GM23338 (cell line): ENCODE data around the gene DNAJB8. TPM values are rescaled to one million over a fixed set of nuclear protein-coding genes. Genes with fewer than 3 reads are reported as not detected.

Experiments used
- ATAC-seq: fragments of 200-7000 bp; cut with Tn5 transposase; 3 replicates; pipeline ENCODE4 v1.9.1; 2020
- DNase-seq: peaks from one replicate; pipeline ENCODE4 v3.0.0-alpha.2; 2015; ENCODE audit warnings: low spot score
- H2AFZ ChIP-seq: fragments of 200-600 bp; sonication (generic); 2 replicates; pipeline ENCODE4 v1.8.0; 2016; ENCODE audit warnings: antibody characterized with exemption, mild to moderate bottlenecking, moderate library complexity
- H3F3A ChIP-seq: fragments of 200-600 bp; sonication (generic); replicated peaks from 2 replicates; pipeline ENCODE4 v1.8.0; 2017; ENCODE audit warnings: antibody characterized with exemption, mixed run types, low read depth
- H3K27ac ChIP-seq: fragments of 200-600 bp; sonication (generic); 2 replicates; pipeline ENCODE4 v1.6.1; 2016; ENCODE audit warnings: low read depth
- H3K27me3 ChIP-seq: fragments of 200-600 bp; sonication (generic); 2 replicates; pipeline ENCODE4 v1.8.0; 2016; ENCODE audit warnings: mild to moderate bottlenecking, mixed run types, moderate library complexity; ENCODE audit not compliant: insufficient read depth
- H3K36me3 ChIP-seq: fragments of 200-600 bp; sonication (generic); 2 replicates; pipeline ENCODE4 v1.8.0; 2016; ENCODE audit warnings: mild to moderate bottlenecking; ENCODE audit not compliant: insufficient read depth
- H3K4me1 ChIP-seq: fragments of 200-600 bp; sonication (generic); 2 replicates; pipeline ENCODE4 v1.8.0; 2016; ENCODE audit warnings: mild to moderate bottlenecking, moderate library complexity; ENCODE audit not compliant: insufficient read depth
- H3K4me2 ChIP-seq: fragments of 200-600 bp; sonication (generic); 2 replicates; pipeline ENCODE4 v1.7.1; 2017; ENCODE audit warnings: mixed run types
- H3K4me3 ChIP-seq: fragments of 200-600 bp; sonication (generic); 2 replicates; pipeline ENCODE4 v1.6.1; 2016; ENCODE audit warnings: mixed run types
- H3K79me2 ChIP-seq: fragments of 200-600 bp; sonication (generic); replicated peaks from 2 replicates; pipeline ENCODE4 v1.8.0; 2017; ENCODE audit warnings: mild to moderate bottlenecking; ENCODE audit not compliant: insufficient read depth
- H3K9me2 ChIP-seq: fragments of 200-600 bp; sonication (generic); 2 replicates; pipeline ENCODE4 v1.8.0; 2017; ENCODE audit not compliant: insufficient read depth
- H4K20me1 ChIP-seq: fragments of 200-600 bp; sonication (generic); replicated peaks from 2 replicates; pipeline ENCODE4 v1.8.0; 2017; ENCODE audit warnings: mild to moderate bottlenecking; ENCODE audit not compliant: insufficient read depth
- H3K27ac Mint-ChIP-seq: 2 replicates; pipeline ENCODE4 v1.8.0; 2020; ENCODE audit warnings: inconsistent platforms, mild to moderate bottlenecking, moderate library complexity, mixed read lengths
- H3K27me3 Mint-ChIP-seq: 3 replicates; pipeline ENCODE4 v1.8.0; 2022; ENCODE audit warnings: low read depth, mild to moderate bottlenecking, moderate library complexity, mixed read lengths, inconsistent platforms; ENCODE audit not compliant: insufficient read depth, poor library complexity
- H3K36me3 Mint-ChIP-seq: 3 replicates; pipeline ENCODE4 v1.8.0; 2021; ENCODE audit warnings: low read depth, mild to moderate bottlenecking, inconsistent platforms, moderate library complexity, mixed read lengths
- H3K4me1 Mint-ChIP-seq: 3 replicates; pipeline ENCODE4 v1.8.0; 2020; ENCODE audit warnings: mild to moderate bottlenecking, inconsistent platforms, mixed read lengths
- H3K4me3 Mint-ChIP-seq: 3 replicates; pipeline ENCODE4 v1.8.0; 2021; ENCODE audit warnings: moderate library complexity, mild to moderate bottlenecking, inconsistent platforms, mixed read lengths
- H3K9me3 Mint-ChIP-seq: 3 replicates; pipeline ENCODE4 v1.8.0; 2020; ENCODE audit warnings: moderate library complexity, mild to moderate bottlenecking, inconsistent platforms, mixed read lengths
- CREB1 ChIP-seq: fragments of 250-450 bp; sonication (Bioruptor Pico); IDR thresholded peaks from 2 replicates; pipeline ENCODE4 v1.5.0; 2020; ENCODE audit warnings: low read depth, mild to moderate bottlenecking, moderate library complexity
- CTCF ChIP-seq, 2 experiments: fragments of 200-600 bp in 1 of 2; sonication (generic) in 1 of 2; conservative IDR thresholded peaks; 2 replicates each; pipeline versions ENCODE4 v1.5.1 to v1.6.1; 2016 to 2017; ENCODE audit warnings: antibody characterized with exemption in 2 of 2, low read depth in 2 of 2, mild to moderate bottlenecking in 2 of 2, moderate library complexity in 1 of 2
- ETS1 ChIP-seq: IDR thresholded peaks from 2 replicates; pipeline ENCODE4 v1.6.1; 2016; ENCODE audit warnings: antibody characterized with exemption
- EZH2 ChIP-seq: fragments of 200-600 bp; sonication (generic); IDR thresholded peaks from one replicate; pipeline ENCODE4 v1.8.0; 2017; ENCODE audit warnings: antibody characterized with exemption, mild to moderate bottlenecking, low read depth; ENCODE audit not compliant: unreplicated experiment
- EZH2phosphoT487 ChIP-seq: fragments of 200-600 bp; sonication (generic); IDR thresholded peaks from one replicate; pipeline ENCODE4 v1.8.1; 2018; ENCODE audit warnings: antibody characterized with exemption; ENCODE audit not compliant: unreplicated experiment
- JUNB ChIP-seq: IDR thresholded peaks from one replicate; pipeline ENCODE4 v1.6.1; 2016; ENCODE audit warnings: antibody characterized with exemption; ENCODE audit not compliant: unreplicated experiment
- NANOG ChIP-seq: IDR thresholded peaks from 2 replicates; pipeline ENCODE4 v1.6.1; 2016; ENCODE audit warnings: antibody characterized with exemption, borderline replicate concordance
- POLR2AphosphoS5 ChIP-seq: IDR thresholded peaks from 2 replicates; pipeline ENCODE4 v1.6.1; 2016; ENCODE audit warnings: antibody characterized with exemption, low read depth
- REST ChIP-seq: IDR thresholded peaks from one replicate; pipeline ENCODE4 v1.6.1; 2018; ENCODE audit warnings: antibody characterized with exemption; ENCODE audit not compliant: unreplicated experiment
- STAT1 ChIP-seq: IDR thresholded peaks from one replicate; pipeline ENCODE4 v1.6.1; 2016; ENCODE audit warnings: antibody characterized with exemption; ENCODE audit not compliant: unreplicated experiment
- ZNF114 ChIP-seq: fragments of 250-450 bp; sonication (Bioruptor Pico); IDR thresholded peaks from 2 replicates; pipeline ENCODE4 v1.5.0; 2020; ENCODE audit warnings: mild to moderate bottlenecking, moderate library complexity
- ZNF331 ChIP-seq: fragments of 250-450 bp; sonication (Bioruptor Pico); IDR thresholded peaks from 2 replicates; pipeline ENCODE4 v1.5.0; 2020; ENCODE audit warnings: low read depth, mild to moderate bottlenecking, moderate library complexity
- polyA plus RNA-seq: library from polyadenylated mRNA; unstranded; fragments of >200 nt; fragmentation: Nextera tagmentation; extraction: Ambion mirVana; gene quantifications from 2 replicates; pipeline ENCODE4 v1.2.1, GENCODE V29; 2016
- total RNA-seq: library from RNA; depleted of rRNA; stranded (reverse); fragments of >200 nt; shearing (Covaris generic); gene quantifications from 2 replicates; pipeline ENCODE4 v1.2.3, GENCODE V29; 2014
- TF ChIP-seq, protein P1 (sequence below): fragments of 250-450 bp; sonication (Bioruptor Pico); IDR thresholded peaks from 2 replicates; pipeline ENCODE4 v1.5.0; 2020; ENCODE audit warnings: mild to moderate bottlenecking, moderate library complexity

Gene DNAJB8
- total and polyA plus RNA-seq, 2 experiments from 2014 or later: not detected

DNA sequence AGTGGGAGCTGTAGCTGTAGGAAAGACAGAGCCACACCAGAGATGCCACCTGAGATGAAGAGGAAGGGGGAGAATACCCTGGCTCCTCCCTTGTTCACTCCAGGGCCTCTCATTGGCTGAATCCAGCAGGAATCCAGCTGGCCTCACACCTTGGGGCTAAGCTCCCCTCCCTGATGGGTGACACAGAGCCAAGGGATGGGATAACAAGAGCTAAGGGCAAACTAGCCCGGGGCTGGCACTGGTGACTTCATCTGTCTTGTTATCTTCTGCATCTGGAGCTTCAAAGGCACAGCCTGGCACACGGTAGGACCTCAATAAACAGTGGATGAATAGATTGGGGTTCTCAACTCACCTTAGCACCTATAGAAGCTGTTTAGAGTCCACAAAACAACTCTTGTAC lies 40.1 kb upstream of the DNAJB8 start:
- TF ChIP-seq, protein P1, sequence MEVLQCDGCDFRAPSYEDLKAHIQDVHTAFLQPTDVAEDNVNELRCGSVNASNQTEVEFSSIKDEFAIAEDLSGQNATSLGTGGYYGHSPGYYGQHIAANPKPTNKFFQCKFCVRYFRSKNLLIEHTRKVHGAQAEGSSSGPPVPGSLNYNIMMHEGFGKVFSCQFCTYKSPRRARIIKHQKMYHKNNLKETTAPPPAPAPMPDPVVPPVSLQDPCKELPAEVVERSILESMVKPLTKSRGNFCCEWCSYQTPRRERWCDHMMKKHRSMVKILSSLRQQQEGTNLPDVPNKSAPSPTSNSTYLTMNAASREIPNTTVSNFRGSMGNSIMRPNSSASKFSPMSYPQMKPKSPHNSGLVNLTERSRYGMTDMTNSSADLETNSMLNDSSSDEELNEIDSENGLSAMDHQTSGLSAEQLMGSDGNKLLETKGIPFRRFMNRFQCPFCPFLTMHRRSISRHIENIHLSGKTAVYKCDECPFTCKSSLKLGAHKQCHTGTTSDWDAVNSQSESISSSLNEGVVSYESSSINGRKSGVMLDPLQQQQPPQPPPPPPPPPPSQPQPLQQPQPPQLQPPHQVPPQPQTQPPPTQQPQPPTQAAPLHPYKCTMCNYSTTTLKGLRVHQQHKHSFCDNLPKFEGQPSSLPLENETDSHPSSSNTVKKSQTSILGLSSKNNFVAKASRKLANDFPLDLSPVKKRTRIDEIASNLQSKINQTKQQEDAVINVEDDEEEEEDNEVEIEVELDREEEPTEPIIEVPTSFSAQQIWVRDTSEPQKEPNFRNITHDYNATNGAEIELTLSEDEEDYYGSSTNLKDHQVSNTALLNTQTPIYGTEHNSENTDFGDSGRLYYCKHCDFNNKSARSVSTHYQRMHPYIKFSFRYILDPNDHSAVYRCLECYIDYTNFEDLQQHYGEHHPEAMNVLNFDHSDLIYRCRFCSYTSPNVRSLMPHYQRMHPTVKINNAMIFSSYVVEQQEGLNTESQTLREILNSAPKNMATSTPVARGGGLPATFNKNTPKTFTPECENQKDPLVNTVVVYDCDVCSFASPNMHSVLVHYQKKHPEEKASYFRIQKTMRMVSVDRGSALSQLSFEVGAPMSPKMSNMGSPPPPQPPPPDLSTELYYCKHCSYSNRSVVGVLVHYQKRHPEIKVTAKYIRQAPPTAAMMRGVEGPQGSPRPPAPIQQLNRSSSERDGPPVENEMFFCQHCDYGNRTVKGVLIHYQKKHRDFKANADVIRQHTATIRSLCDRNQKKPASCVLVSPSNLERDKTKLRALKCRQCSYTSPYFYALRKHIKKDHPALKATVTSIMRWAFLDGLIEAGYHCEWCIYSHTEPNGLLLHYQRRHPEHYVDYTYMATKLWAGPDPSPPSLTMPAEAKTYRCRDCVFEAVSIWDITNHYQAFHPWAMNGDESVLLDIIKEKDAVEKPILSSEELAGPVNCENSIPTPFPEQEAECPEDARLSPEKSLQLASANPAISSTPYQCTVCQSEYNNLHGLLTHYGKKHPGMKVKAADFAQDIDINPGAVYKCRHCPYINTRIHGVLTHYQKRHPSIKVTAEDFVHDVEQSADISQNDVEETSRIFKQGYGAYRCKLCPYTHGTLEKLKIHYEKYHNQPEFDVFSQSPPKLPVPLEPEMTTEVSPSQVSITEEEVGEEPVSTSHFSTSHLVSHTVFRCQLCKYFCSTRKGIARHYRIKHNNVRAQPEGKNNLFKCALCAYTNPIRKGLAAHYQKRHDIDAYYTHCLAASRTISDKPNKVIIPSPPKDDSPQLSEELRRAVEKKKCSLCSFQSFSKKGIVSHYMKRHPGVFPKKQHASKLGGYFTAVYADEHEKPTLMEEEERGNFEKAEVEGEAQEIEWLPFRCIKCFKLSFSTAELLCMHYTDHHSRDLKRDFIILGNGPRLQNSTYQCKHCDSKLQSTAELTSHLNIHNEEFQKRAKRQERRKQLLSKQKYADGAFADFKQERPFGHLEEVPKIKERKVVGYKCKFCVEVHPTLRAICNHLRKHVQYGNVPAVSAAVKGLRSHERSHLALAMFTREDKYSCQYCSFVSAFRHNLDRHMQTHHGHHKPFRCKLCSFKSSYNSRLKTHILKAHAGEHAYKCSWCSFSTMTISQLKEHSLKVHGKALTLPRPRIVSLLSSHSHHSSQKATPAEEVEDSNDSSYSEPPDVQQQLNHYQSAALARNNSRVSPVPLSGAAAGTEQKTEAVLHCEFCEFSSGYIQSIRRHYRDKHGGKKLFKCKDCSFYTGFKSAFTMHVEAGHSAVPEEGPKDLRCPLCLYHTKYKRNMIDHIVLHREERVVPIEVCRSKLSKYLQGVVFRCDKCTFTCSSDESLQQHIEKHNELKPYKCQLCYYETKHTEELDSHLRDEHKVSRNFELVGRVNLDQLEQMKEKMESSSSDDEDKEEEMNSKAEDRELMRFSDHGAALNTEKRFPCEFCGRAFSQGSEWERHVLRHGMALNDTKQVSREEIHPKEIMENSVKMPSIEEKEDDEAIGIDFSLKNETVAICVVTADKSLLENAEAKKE (CRISPR knock-in tag): no peak
- no peak for TF ChIP-seq ZNF331 (CRISPR knock-in tag)
- TF ChIP-seq REST: no peak
- no peak for TF ChIP-seq STAT1
- no peak for TF ChIP-seq EZH2phosphoT487
- no peak for TF ChIP-seq CREB1
- TF ChIP-seq NANOG: no peak
- no peak for TF ChIP-seq ZNF114 (CRISPR knock-in tag)
- no peak for TF ChIP-seq POLR2AphosphoS5
- TF ChIP-seq CTCF (conservative IDR thresholded peaks at IDR 0.05; ENCODE audit: low read depth in 2 of 2): no peak
- no peak for TF ChIP-seq JUNB
- no peak for TF ChIP-seq EZH2
- no peak for TF ChIP-seq ETS1
- no peaks in the 10 kb centered on the region; the same call in 2 of the 3 replicates for H3K4me1 Mint-ChIP-seq
- Histone ChIP-seq H3K27me3 (no peaks in the 10 kb centered on the region), H3K79me2 (no peaks in the 10 kb centered on the region), H3K4me2 (no peak overlapping the region), H3K36me3 (no peaks in the 10 kb centered on the region), H3K4me1 (no peaks in the 10 kb centered on the region), H3F3A (no peaks in the 10 kb centered on the region), H4K20me1 (no peaks in the 10 kb centered on the region), H3K4me3 (no peak overlapping the region), H3K27ac (no peak overlapping the region), H2AFZ (no peak overlapping the region), H3K9me2 (no peaks in the 10 kb centered on the region)
- ATAC-seq: no peak
- H3K36me3 Mint-ChIP-seq: no peaks in the 10 kb centered on the region
- no peak overlapping the region for H3K27ac Mint-ChIP-seq
- H3K4me3 Mint-ChIP-seq: no peak overlapping the region
- no peak for DNase-seq
- H3K27me3 Mint-ChIP-seq: peaks cover 4% of the 10 kb centered on the region
- no peaks in the 10 kb centered on the region; the same call in 2 of the 3 replicates for H3K9me3 Mint-ChIP-seq
